Activated T-helper 1 cell treated with anti-CD3 and anti-CD28 coated beads, Interleukin-2, amount 50 U/mL, for 16 hours (primary cell): Measurements from ENCODE around the gene EXPH5.
A peak's percentile ranks its signal among the peaks of the same experiment; 100 is the strongest.
"Not testable (repeated sequence)": the region's sequence is repeated elsewhere in the genome, so short reads cannot be mapped to it uniquely, and the experiment has no call there.

Source experiments
- DNase-seq, 2 donors: peaks; one replicate each; pipeline ENCODE4 v3.0.0-alpha.2; 2020; ENCODE audit warnings: low read depth in 1 of 2, low spot score in 1 of 2

Gene EXPH5

DNA sequence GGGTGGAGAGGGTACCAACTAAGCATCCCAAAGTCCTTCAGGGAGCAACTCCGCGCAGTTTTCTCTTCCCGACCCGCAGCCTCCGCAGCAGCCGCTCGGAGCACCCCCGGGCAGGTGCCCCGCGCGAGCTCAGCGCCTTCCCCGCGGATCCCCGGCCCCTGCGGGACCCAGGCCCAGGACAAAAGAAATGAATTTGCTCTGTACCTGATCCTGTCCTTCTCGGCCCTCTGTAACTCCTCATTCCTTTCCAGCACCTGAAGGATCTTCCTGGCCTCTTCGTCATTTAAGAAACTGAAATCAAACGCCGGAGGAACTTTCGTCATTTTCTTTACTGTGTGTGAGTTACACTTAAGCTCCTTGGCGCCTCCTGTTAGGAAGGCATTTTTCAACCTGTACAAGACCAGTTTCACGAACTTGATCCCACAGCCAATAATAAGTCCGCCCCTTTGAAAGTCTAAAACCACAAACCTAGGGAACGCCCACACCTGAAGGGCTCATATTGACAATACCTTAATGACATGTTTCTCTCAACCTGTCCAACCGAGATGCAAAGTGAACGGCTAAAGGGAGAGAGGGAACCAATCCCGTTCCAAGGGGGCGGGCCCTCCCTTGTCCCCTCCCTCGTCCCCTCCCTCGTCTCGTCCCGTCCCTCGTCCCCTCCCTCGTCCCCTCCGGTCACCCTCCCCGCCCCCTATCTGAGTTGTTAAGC lies at the start of gene EXPH5:
EXPH5 (minus strand) TSS at position 555 of the 709 bp plus-strand sequence; CDS start at position 323, 232 bp downstream.
- peak; percentile 72 to 78 for DNase-seq

DNA sequence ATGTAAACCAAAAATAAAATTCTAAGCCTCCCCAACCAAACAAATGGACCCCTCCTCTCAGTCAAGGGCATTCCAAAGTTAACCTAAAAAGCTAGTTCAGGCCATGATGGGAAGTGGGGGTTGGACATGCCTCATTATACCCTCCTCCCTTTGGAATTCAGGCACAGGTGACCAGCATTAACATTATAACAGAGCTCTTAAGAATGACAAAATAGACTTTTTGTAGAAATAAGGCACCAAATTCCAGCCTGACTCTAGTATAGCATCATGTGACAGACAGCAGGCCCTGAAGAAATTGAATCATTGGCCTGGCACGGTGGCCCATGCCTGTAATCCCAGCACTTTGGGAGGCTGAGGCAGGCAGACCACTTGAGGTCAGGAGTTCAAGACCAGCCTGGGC lies 48.2 kb upstream of the EXPH5 start:
- not testable (repeated sequence) for DNase-seq

GRCh38 chr11:108639146-108639545 lies 45.6 kb upstream of the EXPH5 start:
- no peak for DNase-seq

DNA sequence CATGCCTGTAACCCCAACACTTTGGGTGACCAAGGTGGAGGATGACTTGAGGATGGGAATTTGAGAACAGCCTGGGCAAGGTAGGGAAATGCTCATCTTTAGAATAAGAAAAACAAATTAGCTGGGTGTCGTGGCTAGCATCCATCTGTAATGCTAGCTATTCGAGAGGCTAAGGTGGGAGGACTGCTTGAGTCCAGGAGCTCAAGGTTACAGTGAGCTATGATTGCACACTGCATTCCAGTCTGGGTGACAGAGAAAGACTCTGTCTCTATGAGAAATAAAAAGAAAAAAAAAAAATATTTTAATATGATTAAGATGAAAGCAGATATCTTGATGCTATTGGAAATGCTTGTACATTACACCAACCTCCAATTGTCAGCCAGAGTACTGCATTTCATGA lies 42.7 kb upstream of the EXPH5 start:
- DNase-seq = no peak

DNA sequence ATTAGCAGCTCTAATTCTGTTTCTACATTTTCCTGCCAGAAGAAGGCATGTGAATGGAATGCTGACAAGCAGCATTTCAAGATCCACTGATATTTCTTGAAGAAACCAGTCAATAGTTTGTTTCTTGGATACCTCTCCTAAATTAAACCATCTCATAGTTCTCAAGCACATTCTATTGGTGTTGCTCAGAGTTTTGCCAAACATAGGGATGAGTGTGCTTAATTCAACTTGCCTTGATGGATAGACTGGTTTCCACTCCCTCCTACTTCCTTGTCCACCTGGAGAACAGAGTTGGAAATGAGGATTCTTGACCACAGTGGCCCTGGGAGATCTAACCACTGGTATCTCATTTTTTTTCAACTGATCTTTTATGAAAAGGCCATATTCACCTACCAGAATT lies 41.5 kb upstream of the EXPH5 start:
- no peak for DNase-seq

- no peak for DNase-seq
Observed at GRCh38 chr11:108632041-108632704, 38.6 kb upstream of the EXPH5 start.

DNA sequence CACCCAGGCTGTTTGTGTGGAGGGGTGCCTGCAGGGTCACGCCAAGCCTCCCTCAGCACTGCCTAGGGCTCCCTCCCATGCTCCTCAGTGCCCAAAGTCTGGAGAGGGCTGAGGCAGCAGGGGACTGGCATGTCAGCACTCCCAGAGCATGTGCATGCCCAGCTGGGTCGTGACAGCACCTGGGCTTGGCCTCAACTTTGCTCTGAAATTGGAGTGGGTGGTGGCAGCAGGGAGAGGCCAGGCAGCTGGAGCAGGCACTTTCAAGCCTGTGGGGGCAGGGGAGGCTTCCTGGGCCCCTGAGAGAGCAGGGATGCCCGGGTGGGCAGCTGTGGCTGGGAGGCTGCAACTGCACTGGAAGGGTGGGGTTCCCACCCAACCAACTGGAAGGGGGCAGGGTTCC lies 35.7 kb upstream of the EXPH5 start:
- no peak for DNase-seq

DNA sequence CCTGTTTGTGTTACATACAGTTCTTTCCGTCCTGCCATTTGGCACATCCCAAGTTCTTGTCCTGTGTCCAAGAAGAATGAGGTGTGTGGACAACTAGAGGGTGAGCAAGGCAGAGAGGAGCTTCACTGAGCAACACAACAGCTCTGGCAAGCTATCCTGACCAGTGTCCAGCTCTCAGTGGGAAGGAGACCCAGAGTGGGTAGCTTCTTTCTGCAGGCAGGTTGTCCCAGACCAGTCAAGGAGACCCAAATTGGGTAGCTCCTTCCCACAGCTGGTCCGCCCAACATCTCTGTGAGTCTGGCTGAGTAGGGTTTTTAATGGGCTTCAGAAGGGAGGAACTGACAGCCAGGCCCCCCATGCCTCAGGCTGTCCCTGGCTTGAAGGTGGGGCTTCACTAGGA lies 35.2 kb upstream of the EXPH5 start:
- DNase-seq = no peak

- DNase-seq = no peak
Observed at GRCh38 chr11:108628326-108628725, 34.8 kb upstream of the EXPH5 start.

GRCh38 chr11:108624196-108624925 lies 30.8 kb upstream of the EXPH5 start:
- no peak for DNase-seq

DNA sequence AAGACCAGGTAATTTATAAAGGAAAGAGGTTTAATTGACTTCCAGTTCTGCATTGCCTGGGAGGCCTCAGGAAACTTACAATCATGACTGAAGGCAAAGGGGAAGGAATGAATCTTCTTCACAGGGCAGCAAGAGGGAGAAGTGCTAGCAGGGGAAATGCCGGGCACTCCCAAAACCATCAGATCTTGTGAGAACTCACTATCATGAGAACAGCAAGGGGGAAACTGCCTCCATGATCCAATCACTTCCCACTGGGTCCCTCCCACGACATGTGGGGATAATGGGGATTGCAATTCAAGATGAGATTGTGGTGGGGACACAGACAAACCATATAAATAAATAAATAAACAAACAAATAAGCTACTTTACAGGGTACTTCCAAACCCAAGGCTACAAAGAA lies 28.8 kb upstream of the EXPH5 start:
- no peak for DNase-seq

- no peak for DNase-seq
Observed at GRCh38 chr11:108620958-108621772, 27.6 kb upstream of the EXPH5 start.

GRCh38 chr11:108618529-108618928 lies 25.0 kb upstream of the EXPH5 start:
- DNase-seq = no peak

DNA sequence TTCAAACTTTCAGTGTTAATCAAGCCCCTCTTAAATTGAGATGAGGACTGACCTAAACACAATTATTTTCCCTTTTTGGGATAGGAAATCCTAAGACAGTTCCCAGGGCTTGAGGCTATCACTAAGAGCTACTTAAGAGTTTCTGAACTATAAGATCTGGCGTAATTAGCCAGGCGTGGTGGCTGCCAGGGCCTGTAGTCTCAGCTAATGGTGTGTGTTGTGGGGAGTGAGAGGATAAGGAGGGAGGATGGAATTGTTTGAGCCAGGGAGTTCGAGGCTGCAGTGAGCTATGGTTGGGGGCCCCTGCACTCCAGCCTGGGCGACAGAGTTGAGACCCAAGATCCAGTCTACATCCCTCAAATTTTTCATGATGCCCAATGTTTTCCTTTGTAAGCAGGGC lies 23.5 kb upstream of the EXPH5 start:
- DNase-seq = no peak

DNA sequence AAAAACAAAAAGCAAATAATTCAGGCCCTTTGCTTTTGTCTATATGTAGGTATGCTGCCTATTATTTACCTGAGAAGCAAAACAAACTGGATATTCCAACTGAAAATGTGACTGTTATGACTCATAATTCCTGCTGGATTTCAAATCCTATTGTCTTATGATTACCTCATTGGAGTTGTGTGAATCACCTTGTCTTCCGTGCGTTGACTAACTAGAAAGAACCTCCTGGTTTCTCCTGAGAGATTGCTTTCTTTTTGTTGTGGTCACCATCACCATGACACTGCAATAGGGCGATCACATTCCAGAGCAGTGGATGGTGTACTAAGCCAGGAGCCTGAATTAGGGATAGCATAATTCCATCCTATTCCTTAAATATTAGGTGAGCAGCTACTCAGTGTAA lies 23.0 kb upstream of the EXPH5 start:
- DNase-seq = no peak

GRCh38 chr11:108614086-108614485 lies 20.5 kb upstream of the EXPH5 start:
- DNase-seq = no peak

- no peak for DNase-seq
Observed at GRCh38 chr11:108609682-108610081, 16.1 kb upstream of the EXPH5 start.

- no peak for DNase-seq
Observed at GRCh38 chr11:108608548-108608947, 15.0 kb upstream of the EXPH5 start.

- DNase-seq = no peak
Observed at GRCh38 chr11:108606495-108607160, 13.1 kb upstream of the EXPH5 start.

DNA sequence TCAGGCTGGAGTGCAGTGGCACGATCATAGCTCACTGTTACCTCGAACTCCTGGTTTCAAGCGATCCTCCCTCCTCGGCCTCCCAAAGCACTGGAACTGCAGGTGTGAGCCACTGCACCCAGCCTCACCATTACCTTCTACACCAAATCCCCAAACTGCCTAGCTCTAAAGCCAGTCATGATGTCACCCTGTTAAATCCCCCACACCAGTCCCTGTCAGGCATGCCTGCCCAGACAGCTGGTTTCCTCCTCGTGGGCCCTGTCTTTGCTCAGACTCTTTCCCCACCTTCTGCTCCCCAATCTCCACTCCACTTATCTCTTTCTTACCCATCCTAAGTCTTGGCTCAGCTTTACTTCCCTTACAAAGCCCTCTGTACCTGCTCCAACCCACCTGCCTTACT lies 12.5 kb upstream of the EXPH5 start:
- DNase-seq = no peak

DNA sequence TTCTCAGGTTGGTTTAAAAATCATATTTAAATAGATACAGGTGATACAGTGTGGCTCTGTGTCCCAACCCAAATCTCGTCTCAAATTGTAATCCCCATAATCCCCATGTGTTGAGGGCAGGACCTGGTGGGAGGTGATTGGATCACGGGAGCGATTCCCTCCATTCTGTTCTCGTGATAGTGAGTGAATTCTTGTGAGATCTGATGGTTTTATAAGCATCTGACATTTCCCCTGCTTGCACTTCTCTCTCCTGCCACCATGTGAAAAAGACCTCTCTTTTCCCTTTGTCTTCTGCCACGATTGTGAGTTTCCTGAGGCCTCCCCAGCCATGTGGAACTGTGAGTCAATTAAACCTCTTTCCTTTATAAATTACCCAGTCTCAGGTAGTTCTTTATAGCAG lies 9.2 kb upstream of the EXPH5 start:
- DNase-seq = not testable (repeated sequence)
